GM12892 (cell line): ENCODE measurements around the gene BOLA3.

ENCODE experiments used
- POLR2A ChIP-seq: IDR thresholded peaks from 2 replicates; pipeline ENCODE4 v1.6.1; 2011; ENCODE audit warnings: low read depth, low read length, control low read depth
- POLR2AphosphoS5 ChIP-seq: IDR thresholded peaks from 2 replicates; pipeline ENCODE4 v1.6.1; 2011; ENCODE audit warnings: low read depth, low read length, control low read depth

DNA sequence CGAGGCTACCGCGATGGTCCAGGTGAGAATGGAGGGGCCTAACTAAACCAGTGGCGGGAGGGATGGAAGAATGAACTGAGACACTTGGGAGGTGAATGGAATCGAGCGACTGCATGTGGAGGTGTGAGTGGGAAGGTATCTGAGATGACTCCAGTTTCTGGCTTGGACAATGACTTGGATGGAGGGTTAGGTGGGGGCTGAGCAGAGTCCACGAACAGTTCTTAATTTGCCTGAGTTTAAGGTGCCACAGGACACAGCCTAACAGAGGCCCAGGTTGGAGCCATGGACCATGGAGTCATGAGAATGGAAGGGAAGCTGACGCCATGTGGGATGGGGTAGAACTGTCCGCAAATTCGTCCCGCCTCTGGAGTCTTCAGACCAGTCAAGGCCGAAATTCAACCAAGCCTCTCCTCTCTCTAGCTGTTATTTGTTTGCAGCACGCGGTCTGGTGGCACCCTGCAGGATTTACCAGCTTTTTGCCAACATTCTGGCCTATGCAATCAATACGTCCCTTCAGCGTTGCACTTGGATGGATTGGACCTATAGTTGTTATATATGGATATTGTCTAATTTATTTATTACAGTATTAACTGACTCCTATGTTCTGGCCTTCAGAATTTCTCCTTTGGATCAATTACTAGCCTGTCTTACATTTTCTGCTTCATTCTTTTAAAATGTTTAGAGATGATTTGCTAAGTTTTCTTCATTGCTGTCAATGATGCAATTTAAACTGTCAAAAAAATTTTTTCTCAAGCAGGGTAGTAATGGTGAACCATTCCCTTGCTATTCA is 940 bp upstream of the BOLA3 start:
- TF ChIP-seq POLR2A (no peak), POLR2AphosphoS5 (no peak)
